DND-41 (cell line): ENCODE results near the gene ACSM4.
"Not testable (repeated sequence)": the region's sequence is repeated elsewhere in the genome, so short reads cannot be mapped to it uniquely, and the experiment has no call there.

Experiments used
- ATAC-seq: fragments of 200-7000 bp; cut with Tn5 transposase; 3 replicates; pipeline ENCODE4 v1.9.1; 2021; ENCODE audit warnings: low read depth; ENCODE audit not compliant: insufficient read depth
- DNase-seq: peaks from one replicate; pipeline ENCODE4 v3.0.0-alpha.2; 2020
- H2AFZ ChIP-seq: 2 replicates; pipeline ENCODE4 v1.6.0; 2012; ENCODE audit warnings: low read depth, low read length
- H3K27ac ChIP-seq: 2 replicates; pipeline ENCODE4 v1.5.1; 2012; ENCODE audit warnings: low read length, inconsistent platforms
- H3K27me3 ChIP-seq: fragments of 200-600 bp; sonication (generic); 2 replicates; pipeline ENCODE4 v1.6.0; 2012; ENCODE audit warnings: low read length, mild to moderate bottlenecking, inconsistent platforms; ENCODE audit not compliant: insufficient read depth, poor library complexity
- H3K36me3 ChIP-seq: 2 replicates; pipeline ENCODE4 v1.5.1; 2012; ENCODE audit warnings: low read length, inconsistent platforms; ENCODE audit not compliant: insufficient read depth
- H3K4me1 ChIP-seq: 2 replicates; pipeline ENCODE4 v1.5.1; 2012; ENCODE audit warnings: mild to moderate bottlenecking, low read length; ENCODE audit not compliant: insufficient read depth
- H3K4me2 ChIP-seq: 2 replicates; pipeline ENCODE4 v1.6.0; 2012; ENCODE audit warnings: mild to moderate bottlenecking, moderate library complexity, low read length, inconsistent platforms; ENCODE audit not compliant: insufficient read depth
- H3K4me3 ChIP-seq, 2 experiments: fragments of 200-600 bp in 1 of 2; shearing (Covaris generic) in 1 of 2; 2 replicates each; pipeline ENCODE4 v1.5.1; 2012 to 2016; ENCODE audit warnings: inconsistent platforms in 2 of 2, low read length in 2 of 2, mild to moderate bottlenecking in 2 of 2, low read depth in 1 of 2, moderate library complexity in 1 of 2
- H3K79me2 ChIP-seq: 2 replicates; pipeline ENCODE4 v1.6.0; 2012; ENCODE audit warnings: low read length, inconsistent platforms; ENCODE audit not compliant: insufficient read depth
- H3K9ac ChIP-seq: 2 replicates; pipeline ENCODE4 v1.6.0; 2012; ENCODE audit warnings: low read depth, mild to moderate bottlenecking, inconsistent platforms, low read length, moderate library complexity
- H3K9me3 ChIP-seq: 2 replicates; pipeline ENCODE4 v1.5.1; 2012; ENCODE audit warnings: low read length, moderate library complexity, mild to moderate bottlenecking, inconsistent platforms; ENCODE audit not compliant: insufficient read depth, severe bottlenecking
- H4K20me1 ChIP-seq: 2 replicates; pipeline ENCODE4 v1.6.0; 2012; ENCODE audit warnings: low read length; ENCODE audit not compliant: insufficient read depth
- CTCF ChIP-seq: IDR thresholded peaks from 2 replicates; pipeline ENCODE4 v1.5.1; 2012; ENCODE audit warnings: borderline replicate concordance, low read length, moderate library complexity, mild to moderate bottlenecking; ENCODE audit not compliant: poor library complexity, severe bottlenecking; ENCODE audit errors: extremely low read depth
- EZH2 ChIP-seq: IDR thresholded peaks from 3 replicates; pipeline ENCODE4 v1.6.1; 2012; ENCODE audit warnings: borderline replicate concordance, low read depth, mild to moderate bottlenecking, moderate library complexity, low read length, inconsistent platforms; ENCODE audit not compliant: severe bottlenecking

Gene ACSM4

DNA sequence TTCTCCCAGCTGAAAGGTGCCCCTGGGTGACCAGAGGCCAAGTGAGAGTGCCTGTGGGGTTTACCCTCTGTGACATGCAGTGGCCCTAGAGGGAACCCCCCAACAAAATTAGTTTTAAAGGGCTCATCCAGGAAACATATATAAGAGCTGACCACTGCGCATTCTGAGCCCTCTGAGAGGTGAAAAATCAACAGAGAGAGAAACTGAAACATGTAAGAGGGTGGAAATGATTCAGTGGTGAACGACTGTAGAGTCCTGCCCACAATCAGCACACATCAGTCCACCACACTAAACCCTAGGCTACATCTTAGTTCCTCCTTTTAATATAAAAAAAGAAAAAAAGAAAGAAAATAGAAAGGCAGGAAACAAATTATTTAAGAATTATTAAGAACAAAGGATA is 21.0 kb upstream of the ACSM4 start:
- no peaks in the 10 kb centered on the region for H3K79me2 ChIP-seq
- H3K27ac ChIP-seq = no peak overlapping the region
- H3K9me3 ChIP-seq = no peaks in the 10 kb centered on the region
- ATAC-seq (no peak), DNase-seq (no peak)
- no peak overlapping the region for H3K9ac ChIP-seq
- H3K27me3 ChIP-seq = no peaks in the 10 kb centered on the region
- no peaks in the 10 kb centered on the region for H4K20me1 ChIP-seq
- H3K36me3 ChIP-seq = no peaks in the 10 kb centered on the region
- H3K4me1 ChIP-seq = no peaks in the 10 kb centered on the region
- H3K4me2 ChIP-seq = no peak overlapping the region
- TF ChIP-seq EZH2 = no peak
- TF ChIP-seq CTCF = no peak
- H3K4me3 ChIP-seq = no peak overlapping the region
- H2AFZ ChIP-seq = no peak overlapping the region

- no peaks in the 10 kb centered on the region for H4K20me1 ChIP-seq
- DNase-seq (no peak), ATAC-seq (no peak)
- H3K4me2 ChIP-seq = no peak overlapping the region
- H3K4me3 ChIP-seq = no peak overlapping the region
- H3K9me3 ChIP-seq = peaks cover 2% of the 10 kb centered on the region
- TF ChIP-seq CTCF (no peak), EZH2 (no peak)
- H3K79me2 ChIP-seq = no peaks in the 10 kb centered on the region
- no peak overlapping the region for H3K9ac ChIP-seq
- no peak overlapping the region for H2AFZ ChIP-seq
- H3K4me1 ChIP-seq = no peaks in the 10 kb centered on the region
- no peaks in the 10 kb centered on the region for H3K36me3 ChIP-seq
- no peaks in the 10 kb centered on the region for H3K27me3 ChIP-seq
- H3K27ac ChIP-seq = no peak overlapping the region
These were observed 14.1 kb upstream of the ACSM4 start for GRCh38 chr12:7289743-7290142.

- not testable (repeated sequence) for H3K4me1 ChIP-seq, H3K36me3 ChIP-seq, H2AFZ ChIP-seq
These were observed 13.3 kb upstream of the ACSM4 start for GRCh38 chr12:7290588-7290987.

GRCh38 chr12:7292300-7292699 is 11.6 kb upstream of the ACSM4 start:
- Histone ChIP-seq H3K27me3 (no peaks in the 10 kb centered on the region), H3K9ac (no peak overlapping the region), H4K20me1 (no peaks in the 10 kb centered on the region), H3K4me3 (no peak overlapping the region), H3K36me3 (no peaks in the 10 kb centered on the region), H3K27ac (no peak overlapping the region), H3K4me1 (no peaks in the 10 kb centered on the region), H3K4me2 (no peak overlapping the region), H3K9me3 (peaks cover 2% of the 10 kb centered on the region), H3K79me2 (no peaks in the 10 kb centered on the region), H2AFZ (no peak overlapping the region)
- no peak for TF ChIP-seq EZH2
- no peak for TF ChIP-seq CTCF
- ATAC-seq = no peak
- no peak for DNase-seq

More at GRCh38 chr12:7290588-7290987, 13.3 kb upstream of the ACSM4 start:
- H3K9ac ChIP-seq, H3K9me3 ChIP-seq, H3K4me2 ChIP-seq, H3K27me3 ChIP-seq, H3K4me3 ChIP-seq, H3K27ac ChIP-seq, DNase-seq, H3K79me2 ChIP-seq, ATAC-seq, H4K20me1 ChIP-seq: not testable (repeated sequence)
